C4-2B (cell line): ENCODE data around the gene SLC24A4.

Experiments
- CTCF ChIP-seq: fragments of 450-650 bp; conservative IDR thresholded peaks from 2 replicates; pipeline ENCODE4 v1.5.1; 2017; ENCODE audit warnings: mild to moderate bottlenecking
- ZFX ChIP-seq: fragments of 450-650 bp; IDR thresholded peaks from 2 replicates; pipeline ENCODE4 v1.6.1; 2017

- TF ChIP-seq CTCF = no peak
- TF ChIP-seq ZFX = no peak
Measured at GRCh38 chr14:92431199-92431725, 108.3 kb downstream of the SLC24A4 start.
